Neutrophil (primary cell): ENCODE data around the gene HS3ST4.

Experiments
- H3K27ac ChIP-seq: fragments of 200-600 bp; sonication (generic); 2 replicates; pipeline ENCODE4 v1.5.1; 2016; ENCODE audit warnings: mild to moderate bottlenecking, moderate library complexity
- H3K27me3 ChIP-seq: fragments of 200-600 bp; sonication (generic); 2 replicates; pipeline ENCODE4 v1.6.0; 2016; ENCODE audit warnings: mild to moderate bottlenecking
- H3K36me3 ChIP-seq: fragments of 200-600 bp; sonication (generic); 2 replicates; pipeline ENCODE4 v1.5.1; 2017
- H3K4me1 ChIP-seq, 2 experiments: fragments of 200-600 bp in 1 of 2; sonication (generic) in 1 of 2; 1 replicate in 1 of 2; 2 replicates in 1 of 2; pipeline versions ENCODE4 v1.5.1 to v1.6.1; 2013 to 2016; ENCODE audit warnings: low read depth in 1 of 2, low read length in 1 of 2, mild to moderate bottlenecking in 1 of 2, moderate library complexity in 1 of 2; ENCODE audit not compliant: control insufficient read depth in 1 of 2, insufficient read depth in 1 of 2
- H3K4me3 ChIP-seq, 2 experiments: fragments of 200-600 bp in 1 of 2; sonication (generic) in 1 of 2; 1 replicate in 1 of 2; 2 replicates in 1 of 2; pipeline ENCODE4 v1.5.1; 2013 to 2016; ENCODE audit warnings: low read depth in 1 of 2, low read length in 1 of 2, mild to moderate bottlenecking in 1 of 2, moderate library complexity in 1 of 2
- H3K9me3 ChIP-seq: fragments of 200-600 bp; sonication (generic); 2 replicates; pipeline ENCODE4 v1.5.1; 2016
- CTCF ChIP-seq: fragments of 200-600 bp; sonication (generic); IDR thresholded peaks from 2 replicates; pipeline ENCODE4 v1.5.1; 2016; ENCODE audit warnings: antibody characterized with exemption

The HS3ST4 gene

DNA sequence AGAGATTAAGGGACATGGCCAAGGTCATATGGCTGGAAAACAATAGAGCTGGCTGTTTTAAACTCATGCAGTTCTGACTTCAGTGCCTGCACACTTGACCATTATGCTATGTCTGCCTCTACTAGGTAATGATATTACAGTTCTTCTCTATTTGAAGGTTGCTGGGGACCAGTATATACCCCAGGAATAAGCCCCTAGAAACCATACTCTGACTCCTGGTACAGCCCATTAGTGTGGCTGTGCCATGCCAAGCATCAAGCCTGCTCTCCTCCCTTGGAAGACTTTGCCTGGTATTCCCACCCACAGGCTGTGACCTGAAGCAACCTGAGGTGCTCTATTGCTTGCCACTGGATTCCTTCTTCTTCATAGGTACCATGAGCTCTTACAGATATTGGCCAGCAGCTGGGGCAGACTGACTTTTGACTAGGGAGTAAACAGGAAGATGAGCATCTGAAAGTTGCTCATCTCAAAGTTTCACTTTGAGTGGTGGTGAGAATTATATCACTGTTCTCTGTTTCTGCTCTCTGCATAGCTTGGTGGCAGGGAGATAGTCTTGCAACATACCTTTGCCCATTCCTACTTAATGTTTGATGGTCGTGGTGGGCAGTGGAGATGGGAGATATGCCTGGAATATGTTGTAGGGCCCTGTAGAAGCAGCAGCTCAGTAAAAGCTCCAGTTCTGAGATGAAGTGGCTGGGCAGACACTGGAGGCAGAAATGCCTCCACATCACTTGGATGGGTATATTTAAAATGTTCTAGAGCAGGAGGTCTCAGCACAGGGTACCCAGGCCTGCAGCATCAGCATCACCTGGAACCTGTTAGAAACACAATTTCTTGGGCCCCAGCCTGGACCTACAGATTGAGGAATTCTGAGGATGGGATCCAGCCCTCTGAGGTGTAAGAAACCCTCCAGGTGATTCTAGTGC is 274.7 kb downstream of the HS3ST4 start:
- H3K9me3 ChIP-seq: no peaks in the 10 kb centered on the region
- no peak overlapping the region for H3K27ac ChIP-seq
- H3K4me3 ChIP-seq: no peak overlapping the region

GRCh38 chr16:25977121-25977520 is 285.4 kb downstream of the HS3ST4 start:
- no peak overlapping the region for H3K27ac ChIP-seq
- H3K27me3 ChIP-seq: no peaks in the 10 kb centered on the region
- H3K4me3 ChIP-seq: no peak overlapping the region
- H3K36me3 ChIP-seq: no peaks in the 10 kb centered on the region
- TF ChIP-seq CTCF: no peak
- H3K9me3 ChIP-seq: no peaks in the 10 kb centered on the region
- H3K4me1 ChIP-seq: no peaks in the 10 kb centered on the region

More for the DNA sequence above, 274.7 kb downstream of the HS3ST4 start:
- Histone ChIP-seq H3K4me1 (no peaks in the 10 kb centered on the region), H3K27me3 (no peaks in the 10 kb centered on the region), H3K36me3 (no peaks in the 10 kb centered on the region)
- TF ChIP-seq CTCF: no peak

- no peak for TF ChIP-seq CTCF
- Histone ChIP-seq H3K36me3 (no peaks in the 10 kb centered on the region), H3K4me1 (no peaks in the 10 kb centered on the region), H3K27ac (no peak overlapping the region), H3K27me3 (no peaks in the 10 kb centered on the region), H3K9me3 (no peaks in the 10 kb centered on the region), H3K4me3 (no peak overlapping the region)
Measured at GRCh38 chr16:25978218-25978617, 286.5 kb downstream of the HS3ST4 start.

GRCh38 chr16:25988084-25988483 is 296.3 kb downstream of the HS3ST4 start:
- TF ChIP-seq CTCF: no peak
- Histone ChIP-seq H3K9me3 (no peaks in the 10 kb centered on the region), H3K4me3 (no peak overlapping the region), H3K4me1 (no peaks in the 10 kb centered on the region), H3K36me3 (no peaks in the 10 kb centered on the region), H3K27me3 (no peaks in the 10 kb centered on the region), H3K27ac (no peak overlapping the region)

DNA sequence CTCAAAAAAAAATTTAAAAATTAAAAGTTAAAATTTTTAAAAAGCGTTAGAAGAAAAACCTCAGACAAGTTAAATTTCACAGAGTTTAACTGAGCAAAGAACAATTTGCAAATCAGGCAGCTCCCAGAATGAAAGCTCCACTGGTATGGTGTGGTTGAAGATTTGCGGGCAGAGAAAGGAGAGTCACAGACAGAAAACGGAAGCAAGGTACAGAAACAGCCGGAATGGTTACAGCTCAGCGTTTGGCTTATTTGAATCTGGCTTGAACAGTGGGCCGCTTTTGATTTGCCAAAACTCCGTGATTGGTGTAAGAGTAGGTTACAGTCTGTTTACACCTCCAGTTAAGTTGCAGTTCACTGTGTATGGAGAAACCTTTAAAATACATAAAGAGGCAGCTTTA is 297.1 kb downstream of the HS3ST4 start:
- no peaks in the 10 kb centered on the region for H3K4me1 ChIP-seq
- no peaks in the 10 kb centered on the region for H3K36me3 ChIP-seq
- H3K4me3 ChIP-seq: no peak overlapping the region
- H3K27ac ChIP-seq: no peak overlapping the region
- H3K27me3 ChIP-seq: no peaks in the 10 kb centered on the region
- TF ChIP-seq CTCF: no peak
- no peaks in the 10 kb centered on the region for H3K9me3 ChIP-seq
